C4-2B (cell line): ENCODE results near the gene PLXDC2.

ENCODE experiments used
- H3K27ac ChIP-seq: fragments of 450-650 bp; 2 replicates; pipeline ENCODE4 v1.5.1; 2017
- ZFX ChIP-seq: fragments of 450-650 bp; IDR thresholded peaks from 2 replicates; pipeline ENCODE4 v1.6.1; 2017
- TF ChIP-seq, protein P1 (sequence below): fragments of 450-650 bp; conservative IDR thresholded peaks from 2 replicates; pipeline ENCODE4 v1.5.1; 2017; ENCODE audit warnings: mild to moderate bottlenecking

PLXDC2 gene

DNA sequence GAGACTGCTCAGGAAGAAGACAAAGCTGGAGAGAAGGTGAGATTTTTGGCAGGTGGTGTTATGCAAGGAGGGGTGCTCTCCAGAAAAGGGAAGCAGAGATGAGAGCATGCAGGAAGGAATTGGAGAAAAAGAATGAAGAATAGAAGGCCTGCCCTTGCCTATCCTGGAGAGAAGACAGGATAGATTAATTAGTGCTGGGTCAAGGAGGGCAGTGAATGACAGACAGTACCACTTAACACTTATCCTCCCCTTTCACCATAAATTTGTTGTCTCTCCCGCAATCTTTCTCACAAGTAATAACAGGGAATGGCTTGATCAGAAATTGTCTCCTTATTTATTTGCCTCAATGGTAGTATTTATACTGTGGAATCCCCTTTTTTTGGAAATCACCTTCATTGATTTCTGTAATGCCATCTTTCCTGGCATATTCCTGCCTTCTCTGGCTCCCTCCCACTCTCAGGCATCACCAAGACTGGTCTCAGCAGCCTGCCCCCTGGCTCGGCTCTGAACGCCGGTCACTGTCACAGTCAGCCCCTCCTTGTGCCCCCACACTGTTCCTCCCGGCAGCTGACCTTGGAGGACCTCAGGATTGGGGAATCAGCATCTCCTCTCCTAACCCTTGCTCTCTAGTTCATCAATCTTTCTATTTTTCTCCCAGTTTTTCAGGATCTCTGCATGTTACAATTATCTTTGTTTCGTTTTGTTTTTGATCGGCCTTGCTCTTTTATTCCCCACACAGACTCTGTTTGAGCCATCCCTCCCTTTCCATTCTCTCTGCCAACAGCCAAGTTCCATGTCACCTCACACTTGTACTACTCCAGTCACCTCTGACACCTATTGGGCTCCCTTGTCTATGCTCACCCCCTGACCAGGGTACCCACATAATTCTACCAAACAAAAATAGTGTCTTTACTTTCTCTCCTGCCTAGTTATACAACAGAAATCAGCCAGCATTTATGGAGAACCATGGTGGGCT, 294.2 kb downstream of the PLXDC2 start:
- H3K27ac ChIP-seq, result no peak overlapping the region
- no peak for TF ChIP-seq ZFX

DNA sequence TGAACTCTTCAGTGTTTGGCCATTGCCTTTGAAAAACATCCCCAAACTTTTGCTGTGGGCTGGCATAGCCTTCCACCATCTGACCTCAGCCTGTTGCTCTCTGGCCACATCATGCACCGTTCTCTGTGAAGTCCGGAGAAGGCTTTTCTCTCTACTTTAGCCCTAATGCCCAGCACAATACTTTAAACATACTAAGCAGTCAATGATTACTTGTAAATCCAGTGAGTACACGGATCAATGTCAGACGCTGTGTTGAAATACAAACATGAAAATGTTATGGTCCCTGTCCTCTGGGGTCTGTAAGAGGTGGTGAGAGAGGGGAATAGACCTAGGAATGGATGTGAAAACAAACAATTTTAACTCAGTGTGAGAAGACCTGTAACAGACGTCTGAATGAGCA, 297.9 kb downstream of the PLXDC2 start:
- no peak overlapping the region for H3K27ac ChIP-seq
- TF ChIP-seq, protein P1, sequence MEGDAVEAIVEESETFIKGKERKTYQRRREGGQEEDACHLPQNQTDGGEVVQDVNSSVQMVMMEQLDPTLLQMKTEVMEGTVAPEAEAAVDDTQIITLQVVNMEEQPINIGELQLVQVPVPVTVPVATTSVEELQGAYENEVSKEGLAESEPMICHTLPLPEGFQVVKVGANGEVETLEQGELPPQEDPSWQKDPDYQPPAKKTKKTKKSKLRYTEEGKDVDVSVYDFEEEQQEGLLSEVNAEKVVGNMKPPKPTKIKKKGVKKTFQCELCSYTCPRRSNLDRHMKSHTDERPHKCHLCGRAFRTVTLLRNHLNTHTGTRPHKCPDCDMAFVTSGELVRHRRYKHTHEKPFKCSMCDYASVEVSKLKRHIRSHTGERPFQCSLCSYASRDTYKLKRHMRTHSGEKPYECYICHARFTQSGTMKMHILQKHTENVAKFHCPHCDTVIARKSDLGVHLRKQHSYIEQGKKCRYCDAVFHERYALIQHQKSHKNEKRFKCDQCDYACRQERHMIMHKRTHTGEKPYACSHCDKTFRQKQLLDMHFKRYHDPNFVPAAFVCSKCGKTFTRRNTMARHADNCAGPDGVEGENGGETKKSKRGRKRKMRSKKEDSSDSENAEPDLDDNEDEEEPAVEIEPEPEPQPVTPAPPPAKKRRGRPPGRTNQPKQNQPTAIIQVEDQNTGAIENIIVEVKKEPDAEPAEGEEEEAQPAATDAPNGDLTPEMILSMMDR, result no peak
- no peak for TF ChIP-seq ZFX

DNA sequence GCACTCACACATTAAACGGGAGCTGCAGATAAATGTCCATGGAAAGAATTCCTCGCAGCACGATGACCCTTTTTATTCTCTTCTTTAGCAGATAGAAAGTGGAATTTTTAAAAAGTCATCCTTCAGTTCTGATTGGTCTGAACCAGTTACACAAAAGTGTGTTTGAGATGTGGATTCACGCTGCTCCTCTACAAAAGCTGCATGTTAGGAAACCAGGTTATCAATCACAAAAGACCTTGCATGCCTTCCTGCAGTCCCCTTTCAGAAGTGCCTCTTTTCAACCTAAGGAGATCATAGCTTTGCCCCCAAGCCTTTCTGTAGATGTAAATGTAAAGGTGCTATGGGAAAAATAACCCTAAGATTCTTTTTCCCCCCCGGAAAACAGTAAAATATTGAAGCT, 299.7 kb downstream of the PLXDC2 start:
- no peak for TF ChIP-seq ZFX
- TF ChIP-seq, protein P1, result no peak
- no peak overlapping the region for H3K27ac ChIP-seq

DNA sequence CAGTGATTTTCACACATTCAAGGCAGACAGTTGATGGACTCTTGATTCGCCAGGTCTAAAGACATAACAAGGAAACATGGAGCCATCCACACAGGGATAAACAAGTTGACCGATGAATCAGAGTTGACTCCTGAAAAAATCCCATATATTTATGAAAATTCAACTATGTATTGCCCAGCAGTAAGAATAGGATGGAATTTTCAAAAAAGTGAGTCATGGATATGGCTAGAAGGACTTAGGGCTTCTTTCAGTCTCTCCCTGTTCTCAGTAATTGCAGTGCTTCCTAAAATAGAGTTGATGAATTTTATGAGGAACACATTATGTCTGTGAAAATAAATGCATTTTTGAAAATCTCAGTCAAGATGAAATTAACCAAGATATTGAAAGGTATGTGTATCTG, 301.2 kb downstream of the PLXDC2 start:
- TF ChIP-seq, protein P1, result no peak
- TF ChIP-seq ZFX, result no peak
- H3K27ac ChIP-seq, result no peak overlapping the region

DNA sequence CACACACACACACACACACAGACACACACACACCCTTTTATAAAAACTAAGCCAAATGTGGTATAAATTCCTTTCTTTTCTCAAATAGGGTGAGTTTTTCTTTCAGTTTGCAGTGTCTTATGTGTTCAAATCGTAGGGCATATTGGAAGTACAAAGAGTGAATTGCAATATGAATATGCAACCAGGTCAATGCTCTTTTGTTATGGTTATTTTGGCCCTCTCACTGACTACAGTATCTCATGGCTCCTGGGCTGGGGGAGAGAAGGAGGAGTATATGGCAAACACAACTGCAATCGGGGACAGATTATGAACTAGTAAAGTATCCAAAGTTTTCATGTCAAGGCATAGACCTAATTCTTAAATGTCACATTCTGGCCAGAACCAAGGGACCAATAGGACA, 301.9 kb downstream of the PLXDC2 start:
- no peak overlapping the region for H3K27ac ChIP-seq
- TF ChIP-seq, protein P1, result no peak
- no peak for TF ChIP-seq ZFX

DNA sequence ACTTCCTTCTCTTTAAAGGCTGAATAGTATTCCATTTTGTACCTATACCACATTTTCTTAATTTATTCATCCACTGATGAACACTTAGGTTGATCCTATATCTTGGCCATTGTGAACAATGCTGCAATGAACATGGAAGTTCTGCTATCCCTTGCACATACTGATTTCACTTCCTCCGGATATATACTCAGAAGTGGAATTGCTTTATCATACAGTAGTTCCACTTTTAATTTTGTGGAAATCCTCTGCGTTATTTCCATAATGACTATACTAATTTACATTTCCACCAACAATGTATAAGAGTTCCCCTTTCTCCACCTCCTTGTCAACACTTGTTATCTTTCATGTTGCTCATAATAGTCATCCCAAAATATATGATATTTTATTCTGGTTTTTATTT, 312.6 kb downstream of the PLXDC2 start:
- H3K27ac ChIP-seq, result no peak overlapping the region
- no peak for TF ChIP-seq ZFX
- TF ChIP-seq, protein P1, result no peak

DNA sequence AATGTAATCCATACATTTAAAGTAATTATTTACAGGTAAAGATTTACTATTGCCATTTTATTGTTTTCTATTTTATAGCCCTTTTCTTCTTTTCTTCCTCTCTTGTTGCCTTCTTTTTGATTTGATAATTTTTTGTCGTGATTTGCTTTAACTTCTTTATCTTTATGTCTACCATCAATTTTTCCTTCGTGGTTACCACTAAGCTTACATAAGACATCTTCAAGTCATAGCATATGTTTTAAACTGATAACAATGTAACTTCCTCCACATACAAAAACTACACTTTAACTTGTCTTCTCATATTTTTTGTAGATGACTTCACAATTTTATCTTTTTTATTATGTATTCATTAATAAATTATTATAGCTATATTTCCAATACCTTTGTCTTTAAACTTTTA, 316.6 kb downstream of the PLXDC2 start:
- TF ChIP-seq, protein P1, result no peak
- no peak for TF ChIP-seq ZFX
- no peak overlapping the region for H3K27ac ChIP-seq
